ENCODE results near the gene CDH15.
"Not testable (repeated sequence)": the region's sequence is repeated elsewhere in the genome, so short reads cannot be mapped to it uniquely, and the experiment has no call there.

Gene CDH15

DNA sequence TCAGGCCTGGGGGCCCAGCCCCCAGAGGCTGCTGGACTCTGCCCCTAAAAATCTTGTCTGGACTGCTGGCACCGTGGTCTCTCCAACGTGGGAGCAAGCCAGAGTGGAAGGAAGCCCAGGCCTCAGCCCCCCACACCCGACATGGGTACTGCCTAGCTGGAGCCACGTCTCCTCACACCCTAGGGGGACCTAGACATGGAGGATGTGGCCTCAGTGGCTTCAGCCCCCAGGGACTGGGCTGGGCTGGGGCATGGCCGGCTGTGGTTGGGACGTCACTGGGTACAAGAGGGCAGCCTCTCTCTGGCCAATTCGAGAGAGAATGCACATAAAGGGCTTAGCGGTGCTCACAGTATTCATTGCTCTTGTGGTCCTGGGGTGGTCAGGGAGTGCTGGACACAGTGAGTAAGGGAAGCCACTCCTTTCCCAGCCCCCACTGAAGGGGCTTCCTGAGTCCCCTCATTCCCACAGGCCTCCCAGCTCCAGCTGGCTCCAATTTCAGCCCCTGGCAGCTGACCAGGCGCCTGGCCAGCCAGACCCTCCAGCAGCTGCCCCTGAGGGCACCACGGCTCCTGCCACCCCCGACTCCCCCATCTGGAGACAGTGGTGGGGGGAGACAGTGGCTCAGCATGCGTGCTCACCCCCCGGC, 1.1 kb downstream of the CDH15 start:
- no peak for DNase-seq (ENCODE audit: low read depth in 2 of 2)

DNA sequence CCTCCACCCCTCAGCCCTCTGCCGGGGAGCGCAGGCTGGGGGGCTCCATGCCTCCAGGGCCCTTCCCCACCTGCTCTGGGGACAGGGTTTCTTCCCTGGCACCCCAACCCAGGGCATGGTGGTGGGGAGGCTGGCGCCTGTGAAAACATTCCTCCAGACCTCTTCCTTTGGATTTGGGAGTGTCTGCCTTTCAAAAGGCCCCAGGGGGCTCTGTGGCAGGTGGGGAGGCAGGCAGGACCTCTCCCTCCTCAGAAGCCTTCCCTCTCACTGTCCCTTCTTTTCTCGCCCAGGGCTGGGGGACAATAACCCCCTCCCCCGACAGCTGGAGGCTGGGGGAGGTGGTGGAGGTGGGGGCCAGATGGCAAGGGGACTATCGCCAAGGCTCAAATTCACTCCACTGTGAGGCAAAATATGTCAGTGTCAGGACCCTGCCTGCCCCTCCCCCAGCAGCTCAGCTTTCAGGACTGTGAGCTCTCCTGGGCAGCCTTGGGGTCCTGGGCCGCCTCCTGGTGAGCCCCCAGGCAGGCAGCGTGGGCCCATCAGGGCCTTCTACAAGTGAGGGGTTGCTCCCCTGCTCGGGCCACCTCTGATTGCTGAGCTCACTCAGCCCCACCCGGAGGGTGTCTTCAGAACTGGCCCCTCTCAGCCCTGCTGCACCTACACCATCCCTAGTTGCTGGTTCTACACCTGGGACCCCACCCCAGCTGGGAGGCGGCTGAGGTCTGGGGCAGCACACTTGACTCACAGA, 1.8 kb downstream of the CDH15 start:
- no peak for DNase-seq (ENCODE audit: low read depth in 2 of 2)

- no peak for DNase-seq (ENCODE audit: low read depth in 2 of 2)
Observed at GRCh38 chr16:89174055-89174827, 2.7 kb downstream of the CDH15 start.

- no peak for DNase-seq (ENCODE audit: low read depth in 2 of 2)
Observed at GRCh38 chr16:89174877-89175276, 3.3 kb downstream of the CDH15 start.

DNA sequence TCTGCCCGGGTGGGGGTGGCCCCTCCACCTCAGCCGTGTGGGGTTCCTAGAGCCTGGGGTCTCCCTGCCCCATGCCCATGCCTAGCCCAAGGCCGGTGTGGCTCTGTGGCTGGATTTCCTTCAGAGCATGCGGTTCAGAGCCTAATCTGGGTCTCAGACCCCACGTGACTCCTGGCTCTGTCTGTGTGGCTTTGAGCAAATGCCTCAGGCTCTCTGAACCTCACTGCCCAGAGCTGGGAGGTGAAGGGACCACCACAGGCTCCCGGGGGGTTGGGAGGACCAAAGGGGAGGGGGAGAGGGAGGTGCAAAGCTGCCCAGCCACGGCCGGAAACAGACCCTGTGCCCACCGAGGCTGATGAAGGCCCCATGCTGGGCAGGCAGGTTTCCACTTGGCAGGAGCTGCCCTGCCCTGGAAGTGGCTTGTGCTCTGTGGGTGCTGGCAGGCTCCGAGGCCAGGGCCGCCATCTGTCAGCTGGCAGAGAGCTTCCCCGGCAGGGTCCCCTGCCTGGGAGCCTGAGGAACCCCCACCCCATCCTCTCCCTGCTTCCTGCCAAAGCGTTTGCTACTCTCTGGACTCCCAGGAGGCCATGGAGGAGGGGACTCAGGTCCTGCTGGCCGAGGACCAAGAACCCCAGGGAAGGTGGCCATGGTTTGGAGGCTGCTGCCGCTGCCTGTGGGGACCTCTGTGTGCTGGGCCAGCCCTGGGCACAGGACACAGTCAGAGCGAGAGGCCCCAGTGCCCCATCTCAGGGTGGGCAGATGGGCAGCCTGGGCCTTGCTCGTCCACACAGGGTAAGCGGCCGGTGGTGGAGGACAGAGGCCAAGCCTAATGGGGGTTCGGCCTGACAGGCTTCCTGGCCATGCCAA, 4.0 kb downstream of the CDH15 start:
- DNase-seq (ENCODE audit: low read depth in 2 of 2): no peak

- no peak for DNase-seq (ENCODE audit: low read depth in 2 of 2)
Observed at GRCh38 chr16:89176147-89176690, 4.7 kb downstream of the CDH15 start.

DNA sequence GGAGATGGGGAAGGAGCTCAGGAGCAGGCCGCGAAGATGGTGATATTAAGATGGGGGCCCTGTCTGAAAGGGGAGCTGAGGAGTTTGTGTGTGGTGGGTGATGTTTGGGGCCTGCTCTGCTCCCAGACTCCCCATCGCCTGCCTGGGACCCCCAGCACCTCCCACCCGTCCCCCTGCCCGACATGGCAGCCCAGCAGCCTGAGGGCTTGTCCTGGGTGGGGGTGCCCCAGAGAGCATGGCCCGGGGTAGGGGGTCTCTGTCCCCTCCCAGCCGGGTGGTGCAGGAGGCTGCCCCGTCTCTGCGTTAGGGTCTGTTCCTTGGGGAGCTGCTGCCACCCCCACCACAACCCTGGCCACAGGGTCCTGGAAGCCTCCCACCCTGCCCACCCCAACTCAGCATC, 5.2 kb downstream of the CDH15 start:
- DNase-seq (ENCODE audit: low read depth in 2 of 2): no peak

DNA sequence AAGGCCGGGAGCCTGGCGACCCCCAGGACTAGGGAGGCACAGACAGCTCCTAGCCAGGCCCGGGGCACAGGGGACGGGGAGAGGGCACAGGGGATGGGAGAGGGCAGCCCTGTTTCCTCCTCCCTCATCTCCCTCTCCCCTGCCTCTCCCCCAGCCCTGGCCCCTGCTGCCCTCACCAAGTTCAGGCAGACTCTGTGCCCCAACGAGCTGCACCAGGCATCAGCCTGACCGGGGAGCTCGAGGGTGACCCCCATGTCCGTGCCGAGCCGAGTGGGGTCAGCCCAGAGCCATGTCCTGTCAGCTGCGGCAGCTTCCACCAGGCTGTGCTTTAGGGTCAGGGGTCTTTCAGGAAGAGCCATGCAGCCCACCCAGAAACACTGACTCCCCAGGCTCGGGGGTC, 6.0 kb downstream of the CDH15 start:
- no peak for DNase-seq (ENCODE audit: low read depth in 2 of 2)

- no peak for DNase-seq (ENCODE audit: low read depth in 2 of 2)
Observed at GRCh38 chr16:89178453-89179147, 7.1 kb downstream of the CDH15 start.

- no peak for DNase-seq (ENCODE audit: low read depth in 2 of 2)
Observed at GRCh38 chr16:89179148-89179484, 7.6 kb downstream of the CDH15 start.

GRCh38 chr16:89179656-89180315, 8.2 kb downstream of the CDH15 start:
- no peak for DNase-seq (ENCODE audit: low read depth in 2 of 2)

DNA sequence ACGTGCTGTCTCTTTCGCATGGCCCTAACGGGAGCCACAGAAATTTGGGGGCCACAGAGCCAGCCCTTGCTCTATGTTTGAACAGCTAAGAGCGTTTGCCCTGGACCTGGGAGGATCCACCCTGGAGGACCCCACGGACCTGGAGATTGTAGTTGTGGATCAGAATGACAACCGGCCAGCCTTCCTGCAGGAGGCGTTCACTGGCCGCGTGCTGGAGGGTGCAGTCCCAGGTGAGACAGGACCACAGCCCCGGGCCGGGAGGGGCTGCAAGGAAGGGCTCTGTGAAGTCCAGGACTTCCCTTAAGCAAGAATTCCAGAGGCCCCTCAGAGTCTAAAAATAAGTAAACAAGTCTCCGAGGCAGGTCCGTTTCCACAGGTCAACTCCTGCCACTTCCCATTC, 11.9 kb downstream of the CDH15 start:
- no peak for DNase-seq (ENCODE audit: low read depth in 2 of 2)

DNA sequence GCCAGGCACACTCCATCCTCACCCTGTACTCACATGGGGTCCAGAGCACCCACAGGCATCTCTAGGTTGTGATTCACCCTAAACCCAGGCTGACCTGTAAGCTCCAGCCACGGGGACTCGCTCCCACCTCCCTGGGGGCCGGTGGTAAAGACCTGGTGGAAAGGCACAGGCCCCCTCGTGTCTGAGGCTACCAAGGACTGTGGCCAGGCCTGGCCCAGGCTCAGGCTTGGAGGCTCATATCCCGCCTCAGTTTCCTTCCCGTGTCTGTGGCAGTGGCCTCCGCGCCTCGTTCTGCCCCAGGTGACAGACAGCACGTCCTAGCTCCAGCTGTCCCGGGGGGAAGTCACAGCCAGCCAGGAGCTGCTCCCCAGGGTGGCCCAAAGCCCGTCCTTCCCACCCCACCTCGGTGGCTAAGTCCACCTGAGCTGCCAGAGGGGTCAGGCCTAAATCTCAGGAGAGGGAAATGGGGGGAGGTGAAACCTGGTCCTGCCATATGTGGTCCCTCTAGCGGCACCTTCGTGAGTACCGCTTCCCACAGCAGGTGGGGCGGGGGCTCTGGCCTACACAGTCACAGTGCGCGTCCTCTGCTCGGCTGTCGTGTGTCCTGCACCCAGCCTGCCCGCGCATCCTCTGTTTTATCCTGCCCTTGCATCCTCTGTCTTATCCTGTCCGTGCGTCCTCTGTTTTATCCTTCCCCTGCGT, 12.6 kb downstream of the CDH15 start:
- DNase-seq (ENCODE audit: low read depth in 2 of 2): no peak

DNA sequence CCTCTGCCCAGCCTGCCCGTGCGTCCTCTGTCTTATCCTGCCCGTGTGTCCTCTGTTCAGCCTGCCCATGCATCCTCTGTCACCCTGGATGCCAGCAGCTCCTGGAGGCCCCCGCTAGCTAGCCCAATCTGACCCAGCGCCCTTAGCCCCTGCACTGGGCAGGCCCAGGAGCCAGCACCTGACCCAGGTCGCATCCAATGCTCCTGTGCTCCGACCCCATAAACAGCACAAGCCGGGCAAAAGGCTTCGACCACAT, 13.1 kb downstream of the CDH15 start:
- DNase-seq (ENCODE audit: low read depth in 2 of 2): no peak

DNA sequence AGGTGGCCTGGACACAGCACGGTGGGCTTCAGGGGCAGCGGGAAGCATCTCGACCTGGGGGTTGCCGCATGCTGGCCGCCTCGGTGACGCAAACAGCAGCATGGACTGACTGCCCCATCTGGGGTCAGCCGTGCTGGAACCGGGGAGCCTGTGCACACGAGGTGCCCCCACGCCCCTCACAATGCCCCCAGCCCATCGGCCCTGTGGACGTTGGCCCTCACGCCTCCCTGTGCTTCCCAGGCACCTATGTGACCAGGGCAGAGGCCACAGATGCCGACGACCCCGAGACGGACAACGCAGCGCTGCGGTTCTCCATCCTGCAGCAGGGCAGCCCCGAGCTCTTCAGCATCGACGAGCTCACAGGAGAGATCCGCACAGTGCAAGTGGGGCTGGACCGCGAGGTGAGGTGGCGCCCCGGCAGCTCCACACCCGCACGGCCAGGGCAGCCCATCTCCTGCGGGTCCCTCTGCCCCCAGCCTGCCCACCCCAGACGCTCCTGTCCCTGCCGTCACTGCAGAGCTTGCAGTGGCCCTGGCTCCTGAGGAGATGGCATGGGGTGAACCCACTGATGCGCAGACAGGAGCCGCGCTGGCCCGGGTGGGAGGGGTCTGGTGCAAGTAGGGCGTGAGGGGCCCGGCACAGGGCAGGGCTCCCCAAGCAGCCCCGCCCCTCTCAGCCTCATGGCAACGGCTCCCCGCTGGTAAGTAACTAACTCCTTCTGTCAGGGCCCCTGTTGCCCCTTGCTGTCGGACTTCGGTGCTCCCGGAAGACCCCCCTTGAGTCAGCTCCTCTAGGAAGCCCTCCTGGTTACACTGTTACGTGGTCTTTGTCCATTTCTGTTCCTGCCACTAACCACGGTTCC, 13.6 kb downstream of the CDH15 start:
- no peak for DNase-seq (ENCODE audit: low read depth in 2 of 2)

GRCh38 chr16:89185887-89186592, 14.5 kb downstream of the CDH15 start:
- not testable (repeated sequence) for DNase-seq (ENCODE audit: low read depth in 2 of 2)

- not testable (repeated sequence) for DNase-seq (ENCODE audit: low read depth in 2 of 2)
Observed at GRCh38 chr16:89186593-89187031, 15.1 kb downstream of the CDH15 start.

DNA sequence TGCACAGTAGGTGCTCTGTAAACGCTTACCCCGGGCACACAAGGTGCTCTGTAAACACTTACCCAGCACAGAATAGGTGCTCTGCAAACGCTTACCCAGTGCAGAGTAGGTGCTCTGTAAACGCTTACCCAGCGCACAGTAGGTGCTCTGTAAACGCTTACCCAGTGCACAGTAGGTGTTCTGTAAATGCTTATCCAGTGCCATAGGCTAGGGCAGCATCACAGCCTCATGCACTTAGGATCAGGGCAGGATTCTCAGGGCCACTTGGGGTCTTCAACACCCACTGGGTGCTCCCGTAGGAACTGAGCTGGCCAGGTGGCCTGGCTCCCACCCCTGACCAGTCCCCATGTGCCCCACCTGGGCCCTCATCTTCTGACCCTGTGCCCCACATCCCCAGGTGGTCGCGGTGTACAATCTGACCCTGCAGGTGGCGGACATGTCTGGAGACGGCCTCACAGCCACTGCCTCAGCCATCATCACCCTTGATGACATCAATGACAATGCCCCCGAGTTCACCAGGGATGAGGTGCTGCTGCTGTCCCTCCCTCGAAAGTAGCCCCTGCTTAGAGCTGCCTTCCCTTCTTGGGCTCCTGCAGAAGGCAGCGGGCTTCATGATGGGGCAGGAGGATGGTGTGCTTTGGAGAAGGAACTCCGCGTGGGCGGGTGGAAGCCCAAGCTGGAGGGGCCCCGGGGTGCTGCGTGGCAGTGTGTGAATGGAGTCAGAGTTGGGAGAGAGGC, 15.7 kb downstream of the CDH15 start:
- DNase-seq (ENCODE audit: low read depth in 2 of 2): no peak
